Kidney (tissue), 14 donors: ENCODE measurements around the gene CD99. TPM values are rescaled to one million over a fixed set of nuclear protein-coding genes. Genes with fewer than 3 reads are reported as not detected.

ENCODE experiments used
- DNase-seq, 5 donors: peaks; one replicate each; pipeline ENCODE4 v3.0.0-alpha.2; 2013 to 2020
- FAIRE-seq: peaks from 2 replicates; lab custom pipeline; 2012; peaks lifted over from hg19 to GRCh38; lab: Jason Lieb, UNC
- H3K27ac ChIP-seq, 2 donors: one replicate each; pipeline ENCODE4 v1.7.0; 2013; ENCODE audit warnings: low read depth in 2 of 2, low read length in 2 of 2, inconsistent platforms in 1 of 2
- H3K27me3 ChIP-seq: one replicate; pipeline ENCODE4 v1.7.1; 2013; ENCODE audit warnings: low read length, inconsistent platforms; ENCODE audit not compliant: control insufficient read depth, insufficient read depth
- H3K36me3 ChIP-seq, 3 donors: one replicate each; pipeline versions ENCODE4 v1.7.0 to v1.7.1; 2013; ENCODE audit warnings: low read length in 3 of 3, control low read depth in 1 of 3, inconsistent platforms in 1 of 3; ENCODE audit not compliant: insufficient read depth in 3 of 3, control insufficient read depth in 2 of 3
- H3K4me1 ChIP-seq, 3 donors: one replicate each; pipeline versions ENCODE4 v1.7.0 to v1.7.1; 2013; ENCODE audit warnings: low read length in 3 of 3, inconsistent platforms in 1 of 3, low read depth in 1 of 3; ENCODE audit not compliant: control insufficient read depth in 2 of 3, insufficient read depth in 2 of 3
- H3K4me3 ChIP-seq, 3 donors: one replicate each; pipeline versions ENCODE4 v1.7.0 to v1.8.1; 2013; ENCODE audit warnings: low read length in 3 of 3, control low read depth in 1 of 3, inconsistent platforms in 1 of 3
- H3K9ac ChIP-seq, 3 donors: one replicate each; pipeline versions ENCODE4 v1.7.0 to v1.7.1; 2013; ENCODE audit warnings: low read length in 3 of 3, control low read depth in 1 of 3, inconsistent platforms in 1 of 3
- H3K9me3 ChIP-seq, 3 donors: one replicate each; pipeline versions ENCODE4 v1.7.0 to v1.7.1; 2013; ENCODE audit warnings: low read length in 3 of 3, control low read depth in 1 of 3, inconsistent platforms in 1 of 3; ENCODE audit not compliant: control insufficient read depth in 2 of 3, insufficient read depth in 1 of 3
- CTCF ChIP-seq: IDR thresholded peaks from 3 replicates; pipeline ENCODE4 v1.5.1; 2012; ENCODE audit warnings: mild to moderate bottlenecking, moderate library complexity, borderline replicate concordance; ENCODE audit not compliant: insufficient read depth; ENCODE audit errors: extremely low read depth
- intact Hi-C: fragments of 100-400 bp; cut with DNase I; formaldehyde crosslinking; loops from one replicate; pipeline ENCODE4 v1.11.1; 2022
- polyA plus RNA-seq: library from polyadenylated mRNA; stranded (reverse); fragments of 350-450 nt; fragmentation: Illumina TruSeq; extraction: RNeasy Lipid Tissue Mini Kit (QIAGEN cat#74804); gene quantifications from one replicate; pipeline ENCODE4 v1.2.3, GENCODE V29; 2014; ENCODE audit warnings: low read depth, low replicate concordance; ENCODE audit not compliant: insufficient read depth
- total RNA-seq: library from RNA; stranded (reverse); fragmentation: NEBNext Ultra II Directional; extraction: Animal tissue kit (Norgen Biotek cat#: 25700); gene quantifications from one replicate; pipeline ENCODE4 v1.2.1, GENCODE V29; 2021
- donor health status: control.
- donor health status: control.
- donor health status: control.
- donor health status: control.
- donor health status: control.
- donor health status: DM: yes; HTN: yes; CAD: no.
- donor health status: Normal renal cell carcinoma (clear cell type).

CD99 gene
- total and polyA plus RNA-seq, 2 donors from 2014 or later = 125 to 136 TPM

DNA sequence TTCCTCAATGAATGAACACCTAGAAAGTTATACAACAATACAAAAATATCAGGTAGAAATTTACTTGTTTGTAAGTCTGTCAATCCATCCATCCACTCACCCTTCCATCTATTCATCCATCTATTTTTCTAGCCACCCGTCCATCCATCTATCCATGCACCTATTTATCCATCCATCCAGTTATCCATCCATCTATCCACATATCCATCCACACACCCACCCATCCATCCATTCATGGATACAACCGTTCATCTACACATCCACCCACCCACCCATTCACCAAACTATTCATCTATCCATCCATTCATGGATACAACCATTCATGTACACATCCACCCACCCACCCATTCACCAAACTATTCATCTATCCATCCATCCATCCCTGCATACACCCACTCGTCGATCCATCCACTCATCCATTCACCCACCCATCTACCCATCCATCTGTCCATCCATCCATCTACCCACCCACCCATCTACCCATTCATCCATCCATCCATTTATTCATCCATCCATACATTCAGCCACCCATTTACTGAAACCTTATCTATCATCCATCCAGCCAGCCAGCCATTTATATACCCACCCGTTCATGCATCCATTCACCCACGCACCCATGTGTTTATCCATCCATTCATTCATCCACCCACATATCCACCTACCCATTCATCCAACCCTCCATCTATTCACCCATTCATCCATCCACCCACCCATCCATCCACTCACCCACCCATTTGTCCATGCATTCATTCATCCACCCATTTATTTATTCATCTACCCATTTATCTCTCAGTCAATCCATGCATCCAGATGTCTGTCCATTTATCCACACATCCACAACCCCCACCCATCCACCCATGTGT, 10.4 kb upstream of the CD99 start:
- H3K4me3 ChIP-seq = no peak overlapping the region
- no peak overlapping the region for H3K9ac ChIP-seq
- peaks cover 0 to 6% (median 0%) of the 10 kb centered on the region in 3 donors for H3K4me1 ChIP-seq
- H3K36me3 ChIP-seq = no peaks in the 10 kb centered on the region
- no peaks in the 10 kb centered on the region for H3K27me3 ChIP-seq
- DNase-seq = no peak
- H3K27ac ChIP-seq = no peak overlapping the region
- intact Hi-C loops = no loop called here
- no peaks in the 10 kb centered on the region for H3K9me3 ChIP-seq
- no peak for TF ChIP-seq CTCF
- no peak for FAIRE-seq

DNA sequence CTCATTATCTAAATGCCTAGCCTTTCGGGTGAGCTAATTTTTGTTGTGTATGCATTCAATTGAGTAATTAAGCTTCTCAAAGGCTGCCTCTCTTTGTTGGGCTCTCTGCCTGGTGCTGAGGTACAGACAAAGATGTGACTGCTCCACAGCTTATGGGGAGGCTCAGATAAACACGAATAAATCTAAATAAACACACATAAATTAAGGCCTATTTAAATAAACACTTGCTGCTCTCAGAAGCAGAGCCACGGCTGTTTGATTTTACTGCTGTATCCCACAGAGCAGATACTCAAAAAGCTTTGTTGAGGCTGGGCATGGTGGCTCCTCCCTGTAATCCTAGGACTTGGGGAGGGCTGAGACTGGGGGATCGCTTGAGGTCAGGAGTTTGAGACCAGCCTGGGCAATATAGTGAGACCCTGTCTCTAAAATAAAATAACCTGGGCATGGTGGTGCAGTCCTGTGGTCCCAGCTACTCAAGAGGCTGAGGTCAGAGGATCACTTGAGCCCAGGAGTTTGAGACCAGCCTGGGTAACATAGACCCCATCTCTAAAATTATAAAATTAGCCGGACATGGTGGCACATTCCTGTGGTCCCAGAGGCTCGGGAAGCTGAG, 8.4 kb upstream of the CD99 start:
- Histone ChIP-seq H3K27ac (no peak overlapping the region), H3K36me3 (no peaks in the 10 kb centered on the region), H3K9ac (no peak overlapping the region), H3K27me3 (no peaks in the 10 kb centered on the region), H3K9me3 (no peaks in the 10 kb centered on the region), H3K4me3 (no peak overlapping the region), H3K4me1 (peaks cover 0 to 4% (median 0%) of the 10 kb centered on the region in 3 donors)
- intact Hi-C loops = no loop called here
- FAIRE-seq (no peak), DNase-seq (no peak)
- TF ChIP-seq CTCF = no peak

- no peak for DNase-seq
- FAIRE-seq = no peak
- H3K27ac ChIP-seq = no peak overlapping the region
- H3K9me3 ChIP-seq = no peaks in the 10 kb centered on the region
- peaks cover 0 to 3% (median 0%) of the 10 kb centered on the region in 3 donors for H3K4me1 ChIP-seq
- no peak overlapping the region for H3K4me3 ChIP-seq
- no peaks in the 10 kb centered on the region for H3K27me3 ChIP-seq
- intact Hi-C loops = no loop called here
- no peaks in the 10 kb centered on the region for H3K36me3 ChIP-seq
- TF ChIP-seq CTCF = no peak
- H3K9ac ChIP-seq = no peak overlapping the region
Measured at GRCh38 chrX:2684256-2684655, 6.8 kb upstream of the CD99 start.
